Fibroblast of lung (primary cell): ENCODE data around the gene RNF125.

ENCODE experiments used
- EZH2 ChIP-seq: IDR thresholded peaks from 2 replicates; pipeline ENCODE4 v1.5.1; 2012; ENCODE audit warnings: low read length, control low read depth, mild to moderate bottlenecking; ENCODE audit errors: missing control alignments
- TF ChIP-seq, protein P1 (sequence below), 2 donors: IDR thresholded peaks in 1 of 2; conservative IDR thresholded peaks in 1 of 2; 1 replicate in 1 of 2; 2 replicates in 1 of 2; pipeline ENCODE4 v1.5.1; 2011 to 2012; ENCODE audit warnings: low read length in 2 of 2, control low read depth in 1 of 2, inconsistent platforms in 1 of 2, low read depth in 1 of 2, mild to moderate bottlenecking in 1 of 2

- TF ChIP-seq, protein P1, sequence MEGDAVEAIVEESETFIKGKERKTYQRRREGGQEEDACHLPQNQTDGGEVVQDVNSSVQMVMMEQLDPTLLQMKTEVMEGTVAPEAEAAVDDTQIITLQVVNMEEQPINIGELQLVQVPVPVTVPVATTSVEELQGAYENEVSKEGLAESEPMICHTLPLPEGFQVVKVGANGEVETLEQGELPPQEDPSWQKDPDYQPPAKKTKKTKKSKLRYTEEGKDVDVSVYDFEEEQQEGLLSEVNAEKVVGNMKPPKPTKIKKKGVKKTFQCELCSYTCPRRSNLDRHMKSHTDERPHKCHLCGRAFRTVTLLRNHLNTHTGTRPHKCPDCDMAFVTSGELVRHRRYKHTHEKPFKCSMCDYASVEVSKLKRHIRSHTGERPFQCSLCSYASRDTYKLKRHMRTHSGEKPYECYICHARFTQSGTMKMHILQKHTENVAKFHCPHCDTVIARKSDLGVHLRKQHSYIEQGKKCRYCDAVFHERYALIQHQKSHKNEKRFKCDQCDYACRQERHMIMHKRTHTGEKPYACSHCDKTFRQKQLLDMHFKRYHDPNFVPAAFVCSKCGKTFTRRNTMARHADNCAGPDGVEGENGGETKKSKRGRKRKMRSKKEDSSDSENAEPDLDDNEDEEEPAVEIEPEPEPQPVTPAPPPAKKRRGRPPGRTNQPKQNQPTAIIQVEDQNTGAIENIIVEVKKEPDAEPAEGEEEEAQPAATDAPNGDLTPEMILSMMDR (conservative IDR thresholded peaks at IDR 0.05 in 1 of 2, IDR thresholded peaks at IDR 0.05 in 1 of 2; ENCODE audit: low read depth in 1 of 2, low read length in 2 of 2), result no peak
- no peak for TF ChIP-seq EZH2
Observed at GRCh38 chr18:32081881-32082280, 63.3 kb downstream of the RNF125 start.
